K562 (cell line): ENCODE results near the gene RNF212B. TPM values are rescaled to one million over a fixed set of nuclear protein-coding genes. Genes with fewer than 3 reads are reported as not detected.

Source experiments
- GMEB1 ChIP-seq: fragments of 250-450 bp; sonication (Bioruptor Pico); IDR thresholded peaks from 2 replicates; pipeline ENCODE4 v1.4.0; 2020; ENCODE audit warnings: mild to moderate bottlenecking
- HDAC3 ChIP-seq: fragments of 450-650 bp; IDR thresholded peaks from 2 replicates; pipeline ENCODE4 v1.6.1; 2018; ENCODE audit warnings: borderline replicate concordance, mild to moderate bottlenecking, moderate library complexity; ENCODE audit not compliant: partially characterized antibody
- HMGXB4 ChIP-seq: sonication (generic); formaldehyde crosslinking; IDR thresholded peaks from 2 replicates; pipeline ENCODE4 v1.8.1; 2023; ENCODE audit warnings: mild to moderate bottlenecking, missing genetic modification reagents
- IFI16 ChIP-seq: fragments of 250-450 bp; sonication (Bioruptor Pico); IDR thresholded peaks from 2 replicates; pipeline ENCODE4 v2.1.2; 2022; ENCODE audit warnings: mild to moderate bottlenecking, inconsistent platforms
- NFRKB ChIP-seq: fragments of 450-650 bp; IDR thresholded peaks from 2 replicates; pipeline ENCODE4 v1.6.1; 2016; ENCODE audit warnings: low read depth
- RFX1 ChIP-seq: fragments of 450-650 bp; IDR thresholded peaks from 2 replicates; pipeline ENCODE4 v1.6.1; 2016; ENCODE audit warnings: mild to moderate bottlenecking, moderate library complexity
- TBP ChIP-seq: optimal IDR thresholded peaks from 2 replicates; pipeline ENCODE3; 2011; ENCODE audit warnings: low read depth, low read length, improper control_type of control experiment
- TCF7 ChIP-seq: sonication (generic); IDR thresholded peaks from 2 replicates; pipeline ENCODE4 v1.6.1; 2016; ENCODE audit warnings: antibody characterized with exemption, borderline replicate concordance
- ZBTB12 ChIP-seq: fragments of 250-450 bp; sonication (Bioruptor Pico); IDR thresholded peaks from 2 replicates; pipeline ENCODE4 v1.4.0; 2020
- ZKSCAN1 ChIP-seq: fragments of 150-350 bp; IDR thresholded peaks from 2 replicates; pipeline ENCODE4 v1.6.1; 2016; ENCODE audit warnings: low read depth, low read length
- ZNF699 ChIP-seq: fragments of 250-450 bp; sonication (Bioruptor Pico); IDR thresholded peaks from 2 replicates; pipeline ENCODE4 v1.8.0; 2021; ENCODE audit warnings: mild to moderate bottlenecking, moderate library complexity; ENCODE audit not compliant: insufficient replicate concordance
- polyA plus RNA-seq, 8 experiments: library from polyadenylated mRNA; depleted of rRNA in 4 of 8; stranded (reverse) in 5 of 8; unstranded in 3 of 8; fragments of >200 nt; fragmentation: Nextera tagmentation in 2 of 8; fragmentation: Illumina TruSeq in 1 of 8; extraction: Ambion mirVana in 2 of 8; extraction: Trizol in 1 of 8; gene quantifications; 2 replicates each; pipeline versions ENCODE4 v1.2.1 to v1.2.3, GENCODE V29; 2011 to 2014; ENCODE audit warnings: inconsistent platforms in 1 of 8, missing spikeins in 1 of 8
- total RNA-seq, 7 experiments: library from RNA; depleted of rRNA in 6 of 7; stranded (reverse); fragments of >200 nt in 6 of 7; fragmentation: Illumina TruSeq in 2 of 7; extraction: Trizol in 2 of 7; gene quantifications; 2 replicates each; pipeline versions ENCODE4 v1.2.1 to v1.2.3, GENCODE V29; 2011 to 2021; ENCODE audit warnings: low replicate concordance in 1 of 7
- TF ChIP-seq, protein P1 (sequence below), 2 experiments: fragments of 450-650 bp in 1 of 2; sonication (generic) in 1 of 2; formaldehyde crosslinking in 1 of 2; IDR thresholded peaks; 2 replicates each; pipeline versions ENCODE4 v1.7.1 to v1.9.0; 2016 to 2022; ENCODE audit warnings: inconsistent platforms in 1 of 2, mild to moderate bottlenecking in 1 of 2, missing genetic modification reagents in 1 of 2

The RNF212B gene
- total and polyA plus RNA-seq, 9 of the 15 experiments (the other 6 are each of a cell fraction or from before 2014, with no cell fraction given): 0.15 to 0.43 (median 0.27) TPM; not detected in 3

DNA sequence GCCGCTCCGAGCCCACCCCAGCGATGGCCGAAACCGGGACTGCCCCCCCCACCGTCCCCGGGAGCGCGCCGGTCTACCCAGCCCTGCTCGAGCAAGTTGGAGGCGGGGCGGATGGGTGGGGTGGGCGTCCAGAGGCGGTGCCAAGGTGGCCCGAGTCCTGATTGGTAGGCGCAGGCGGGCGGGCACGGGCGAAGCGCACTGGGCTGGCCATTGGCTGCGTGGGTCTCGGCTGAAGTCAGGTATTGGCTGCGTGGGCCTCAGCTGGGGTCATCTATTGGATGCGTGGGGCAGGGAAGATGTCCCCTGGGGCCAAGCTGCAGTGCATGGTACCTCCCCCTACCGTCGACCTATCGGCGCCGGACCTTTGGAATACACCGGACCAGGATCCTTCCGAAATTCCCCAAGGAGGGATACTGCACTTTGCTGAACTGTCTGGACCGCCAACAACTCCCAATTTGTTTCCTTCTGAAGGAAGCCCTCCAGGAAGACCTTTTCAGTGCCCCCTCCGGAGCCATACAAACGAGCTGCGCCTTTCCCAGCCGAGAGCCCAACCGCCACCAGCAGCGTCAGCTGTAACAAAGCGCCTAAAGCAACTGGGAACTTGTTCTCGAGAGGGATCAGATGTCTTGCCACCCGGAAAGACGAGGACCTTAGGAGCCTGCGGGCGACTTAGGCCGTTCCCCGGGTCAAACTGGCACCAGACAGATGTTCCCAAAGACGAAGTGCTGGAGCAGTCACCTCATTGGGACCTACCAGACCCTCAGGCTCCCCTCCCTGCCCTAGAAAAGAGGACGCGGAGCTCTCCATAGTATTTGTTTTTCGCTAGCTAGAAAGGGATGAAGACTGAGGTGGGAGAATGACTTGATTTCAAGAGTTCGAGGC lies 48.5 kb downstream of the RNF212B start, which contains the start of gene HOMEZ (continued):
- TF ChIP-seq HMGXB4 (CRISPR knock-in tag) (no peak), ZKSCAN1 (0 out of 2 replicates have a peak, but pooled peaks have one; percentile 50), NFRKB (0 out of 2 replicates have a peak, but pooled peaks have one; percentile 29), GMEB1 (CRISPR knock-in tag) (no peak), TCF7 (no peak; the same call in 1 of the 2 replicates), RFX1 (no peak), ZNF699 (CRISPR knock-in tag) (no peak), ZBTB12 (no peak), HDAC3 (no peak), TBP (peak; percentile 80), IFI16 (CRISPR knock-in tag) (no peak)
- TF ChIP-seq, protein P1, sequence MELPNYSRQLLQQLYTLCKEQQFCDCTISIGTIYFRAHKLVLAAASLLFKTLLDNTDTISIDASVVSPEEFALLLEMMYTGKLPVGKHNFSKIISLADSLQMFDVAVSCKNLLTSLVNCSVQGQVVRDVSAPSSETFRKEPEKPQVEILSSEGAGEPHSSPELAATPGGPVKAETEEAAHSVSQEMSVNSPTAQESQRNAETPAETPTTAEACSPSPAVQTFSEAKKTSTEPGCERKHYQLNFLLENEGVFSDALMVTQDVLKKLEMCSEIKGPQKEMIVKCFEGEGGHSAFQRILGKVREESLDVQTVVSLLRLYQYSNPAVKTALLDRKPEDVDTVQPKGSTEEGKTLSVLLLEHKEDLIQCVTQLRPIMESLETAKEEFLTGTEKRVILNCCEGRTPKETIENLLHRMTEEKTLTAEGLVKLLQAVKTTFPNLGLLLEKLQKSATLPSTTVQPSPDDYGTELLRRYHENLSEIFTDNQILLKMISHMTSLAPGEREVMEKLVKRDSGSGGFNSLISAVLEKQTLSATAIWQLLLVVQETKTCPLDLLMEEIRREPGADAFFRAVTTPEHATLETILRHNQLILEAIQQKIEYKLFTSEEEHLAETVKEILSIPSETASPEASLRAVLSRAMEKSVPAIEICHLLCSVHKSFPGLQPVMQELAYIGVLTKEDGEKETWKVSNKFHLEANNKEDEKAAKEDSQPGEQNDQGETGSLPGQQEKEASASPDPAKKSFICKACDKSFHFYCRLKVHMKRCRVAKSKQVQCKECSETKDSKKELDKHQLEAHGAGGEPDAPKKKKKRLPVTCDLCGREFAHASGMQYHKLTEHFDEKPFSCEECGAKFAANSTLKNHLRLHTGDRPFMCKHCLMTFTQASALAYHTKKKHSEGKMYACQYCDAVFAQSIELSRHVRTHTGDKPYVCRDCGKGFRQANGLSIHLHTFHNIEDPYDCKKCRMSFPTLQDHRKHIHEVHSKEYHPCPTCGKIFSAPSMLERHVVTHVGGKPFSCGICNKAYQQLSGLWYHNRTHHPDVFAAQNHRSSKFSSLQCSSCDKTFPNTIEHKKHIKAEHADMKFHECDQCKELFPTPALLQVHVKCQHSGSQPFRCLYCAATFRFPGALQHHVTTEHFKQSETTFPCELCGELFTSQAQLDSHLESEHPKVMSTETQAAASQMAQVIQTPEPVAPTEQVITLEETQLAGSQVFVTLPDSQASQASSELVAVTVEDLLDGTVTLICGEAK (IDR thresholded peaks at IDR 0.05): no peak; the same call in 1 of the 2 replicates
- TF ChIP-seq, protein P1 (CRISPR knock-in tag; IDR thresholded peaks at IDR 0.05): no peak
